Stimulated activated CD8-positive, alpha-beta memory T cell treated with anti-CD3 and anti-CD28 coated beads, Interleukin-7, amount 100 ng/mL, for 24 hours (primary cell): ENCODE measurements around the gene LAMA1.
"Not testable (repeated sequence)": the region's sequence is repeated elsewhere in the genome, so short reads cannot be mapped to it uniquely, and the experiment has no call there.

Experiments used
- DNase-seq: peaks from one replicate; pipeline ENCODE4 v3.0.0-alpha.2; 2020; ENCODE audit warnings: low read depth

The LAMA1 gene

DNA sequence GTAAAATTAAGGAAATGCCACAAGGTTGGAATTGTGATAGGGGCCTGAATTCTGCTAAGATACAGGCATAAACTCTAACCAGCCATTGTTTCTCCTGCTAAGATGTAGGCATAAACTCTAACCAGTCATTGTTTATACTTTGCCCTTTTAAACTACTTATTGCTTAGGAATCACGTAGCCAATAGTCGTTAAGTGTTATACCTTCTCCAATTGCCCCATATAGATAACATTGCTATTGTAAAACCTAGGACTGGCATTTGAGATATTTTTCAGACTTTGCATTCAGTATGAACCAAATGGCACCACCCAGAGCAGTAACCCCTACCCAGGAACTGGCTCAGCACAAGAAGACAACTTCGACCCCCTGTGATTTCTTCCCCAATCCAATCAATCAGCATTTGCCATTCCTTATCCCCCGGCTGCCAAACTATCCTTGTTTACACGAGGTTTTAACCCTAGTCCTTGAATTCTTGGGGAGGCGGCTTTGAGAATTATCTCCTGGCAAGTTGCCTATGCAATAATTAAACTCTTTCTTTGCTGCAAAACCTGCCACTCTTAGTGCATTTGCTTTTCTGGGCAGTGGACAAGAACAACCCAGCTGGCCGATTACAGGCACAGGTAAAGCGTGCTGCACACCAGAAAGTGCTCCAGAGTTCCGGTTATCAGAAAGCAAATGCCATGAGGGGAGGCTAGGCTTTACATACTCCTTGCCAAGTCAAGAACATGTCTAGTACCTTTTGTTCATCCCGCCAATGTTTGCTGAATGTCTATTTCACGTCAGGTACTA is 167.6 kb downstream of the LAMA1 start:
- DNase-seq, result no peak

- no peak for DNase-seq
These were observed 169.1 kb downstream of the LAMA1 start for GRCh38 chr18:6948281-6949055.

DNA sequence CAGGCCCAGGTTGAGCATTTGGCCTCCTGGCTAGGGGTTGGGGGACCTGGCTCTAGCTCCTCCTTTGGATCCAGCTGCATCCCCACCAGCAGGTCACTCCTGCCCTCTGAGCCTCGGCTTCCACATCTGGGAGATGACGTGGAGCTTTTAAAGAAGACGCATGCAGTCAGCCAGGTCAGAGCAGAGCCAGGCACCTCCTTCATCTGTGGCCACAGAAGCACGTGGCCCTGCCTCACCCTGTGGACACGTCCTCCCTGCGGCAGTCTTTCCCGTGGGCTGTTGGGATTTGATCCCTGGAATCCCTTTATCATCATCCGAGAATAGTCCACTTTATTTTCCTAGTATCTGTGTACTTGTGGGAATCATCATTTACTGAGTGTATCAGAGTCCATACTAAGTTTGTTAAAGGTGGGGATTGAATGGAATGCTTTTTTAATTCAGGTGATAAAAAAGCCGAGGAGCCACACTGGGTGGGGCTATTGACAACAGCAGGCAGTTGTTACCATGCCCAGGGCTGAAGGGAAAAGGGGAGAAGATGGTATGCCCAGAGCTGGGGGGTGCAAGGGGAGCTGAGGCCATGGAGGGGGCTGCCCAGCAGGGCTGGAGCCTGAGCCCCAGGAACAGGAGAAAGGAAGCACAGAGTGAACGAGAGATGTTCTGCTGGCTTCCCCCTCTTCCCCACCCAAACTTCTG is 170.1 kb downstream of the LAMA1 start:
- no peak for DNase-seq

DNA sequence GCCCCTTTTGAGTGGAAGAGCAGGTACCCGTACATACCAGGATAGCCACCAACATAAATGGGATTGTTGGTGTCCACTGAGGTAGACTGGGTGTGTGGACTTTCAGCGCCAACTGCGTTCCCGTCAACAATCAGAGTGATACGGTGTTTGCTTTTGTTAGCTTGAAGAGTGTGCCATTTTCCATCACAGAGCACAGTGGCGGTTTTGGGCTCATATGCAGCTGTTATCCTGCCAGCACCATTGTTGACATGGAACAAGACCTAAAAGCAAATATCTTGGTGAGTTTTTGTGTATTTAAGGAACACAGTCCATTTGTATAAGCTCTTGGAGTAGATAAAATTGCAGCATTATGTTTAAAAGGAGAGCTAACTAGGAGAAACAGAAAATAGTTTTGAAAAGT is 174.5 kb downstream of the LAMA1 start:
- DNase-seq, result no peak

DNA sequence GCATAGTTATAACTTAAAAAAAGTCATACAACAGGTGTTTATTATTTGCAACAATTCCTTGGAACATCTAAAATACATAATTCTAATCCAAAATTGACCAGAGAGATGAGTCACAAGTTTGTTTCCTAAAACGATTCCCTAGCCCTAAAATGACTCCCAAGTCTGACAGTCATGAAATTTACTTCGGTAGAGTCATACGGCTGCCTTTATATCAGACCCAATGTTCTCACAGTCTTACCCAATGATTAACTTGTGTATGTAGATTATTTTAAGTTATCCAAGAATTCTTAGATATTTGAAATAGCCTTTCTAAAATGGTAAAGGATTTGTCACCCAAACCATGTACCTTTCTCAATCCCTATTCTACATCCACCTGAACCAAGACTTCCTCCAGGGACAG is 174.9 kb downstream of the LAMA1 start:
- no peak for DNase-seq

DNA sequence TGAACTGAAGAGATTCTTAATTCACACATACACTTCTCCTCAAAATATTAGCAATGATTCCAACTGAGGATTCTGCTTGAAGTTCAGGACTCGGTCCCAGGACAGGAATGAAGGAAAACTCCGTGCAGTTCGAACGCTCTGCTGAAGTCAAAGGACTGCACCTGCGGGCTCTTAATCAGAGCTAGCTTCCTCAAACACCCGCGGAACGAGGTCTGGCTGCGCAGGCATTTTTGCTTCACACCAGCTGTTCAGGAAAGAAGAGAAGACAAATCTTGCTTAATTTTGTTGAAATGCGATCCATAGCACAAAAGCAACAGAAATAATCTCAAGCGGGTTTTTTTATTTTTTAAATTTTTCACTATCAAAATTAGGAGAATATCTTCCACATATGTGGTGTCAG is 175.6 kb downstream of the LAMA1 start:
- DNase-seq, result no peak

GRCh38 chr18:6940451-6940850 is 177.1 kb downstream of the LAMA1 start:
- DNase-seq, result no peak

GRCh38 chr18:6939972-6940371 is 177.6 kb downstream of the LAMA1 start:
- DNase-seq, result no peak

- not testable (repeated sequence) for DNase-seq
These were observed 179.2 kb downstream of the LAMA1 start for GRCh38 chr18:6938403-6938802.

- DNase-seq, result no peak
These were observed 179.6 kb downstream of the LAMA1 start for GRCh38 chr18:6938003-6938402.

DNA sequence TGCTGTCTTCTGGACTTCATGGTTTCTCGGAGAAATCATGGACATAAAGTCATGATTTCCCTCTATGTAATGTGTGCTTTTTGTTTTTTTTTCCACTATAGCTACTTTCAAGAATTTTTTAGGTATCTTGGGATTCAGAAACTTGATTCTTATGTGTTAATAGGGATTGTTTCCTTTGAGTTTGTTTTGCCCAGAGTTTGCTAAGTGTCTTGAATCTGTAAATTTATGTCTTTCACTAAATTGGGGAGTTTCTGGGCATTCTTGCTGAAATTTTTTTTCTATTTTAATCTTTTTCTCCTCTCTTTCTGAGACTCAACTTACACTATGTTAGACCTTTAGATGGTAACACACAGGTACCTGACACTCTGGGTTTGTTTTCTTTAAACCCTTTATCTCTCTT is 182.7 kb downstream of the LAMA1 start:
- no peak for DNase-seq

- DNase-seq, result no peak
These were observed 188.1 kb downstream of the LAMA1 start for GRCh38 chr18:6929370-6930102.

DNA sequence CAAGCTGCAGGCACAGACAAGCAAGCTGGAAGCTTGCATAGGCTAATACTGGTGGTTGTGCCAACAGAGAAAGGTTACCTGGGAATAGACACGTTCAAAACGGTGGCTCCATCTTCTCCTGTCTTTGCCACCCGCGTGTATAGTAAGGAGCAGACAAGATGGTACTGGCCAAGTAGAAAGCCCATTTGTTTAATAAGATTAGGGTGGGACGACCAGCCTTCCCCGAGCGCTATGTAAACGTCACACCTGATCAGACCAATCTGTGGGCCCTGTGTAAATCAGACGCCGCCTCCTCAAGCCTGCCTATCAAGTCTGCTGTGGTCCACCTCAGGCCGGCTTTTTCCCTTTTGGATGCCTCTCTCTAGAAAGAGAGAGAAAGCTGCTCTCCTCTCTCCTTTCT is 189.2 kb downstream of the LAMA1 start:
- no peak for DNase-seq

- no peak for DNase-seq
These were observed 190.4 kb downstream of the LAMA1 start for GRCh38 chr18:6927153-6927552.

- no peak for DNase-seq
These were observed 194.4 kb downstream of the LAMA1 start for GRCh38 chr18:6923220-6923619.

DNA sequence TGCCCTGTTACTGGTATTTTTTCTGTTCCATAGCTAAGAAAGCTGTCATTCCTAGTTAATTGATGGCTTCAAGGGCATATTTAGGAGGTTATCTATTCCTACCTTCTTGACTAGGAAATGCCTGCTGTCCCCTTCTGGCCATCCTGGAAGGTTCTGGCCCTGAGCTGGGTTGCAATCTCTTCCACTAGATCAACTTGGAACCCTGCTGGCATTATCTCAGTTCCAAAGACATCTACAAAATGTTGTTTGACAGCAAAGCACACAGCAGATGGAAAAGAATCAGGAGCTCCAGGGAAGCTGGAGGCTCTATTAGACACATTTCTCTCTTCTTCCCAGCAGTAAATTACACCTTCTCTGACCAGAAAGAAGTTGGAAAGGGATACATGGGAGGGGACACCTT is 196.0 kb downstream of the LAMA1 start:
- no peak for DNase-seq

GRCh38 chr18:6920099-6920955 is 197.3 kb downstream of the LAMA1 start:
- DNase-seq, result no peak

- no peak for DNase-seq
These were observed 200.5 kb downstream of the LAMA1 start for GRCh38 chr18:6917072-6917471.

DNA sequence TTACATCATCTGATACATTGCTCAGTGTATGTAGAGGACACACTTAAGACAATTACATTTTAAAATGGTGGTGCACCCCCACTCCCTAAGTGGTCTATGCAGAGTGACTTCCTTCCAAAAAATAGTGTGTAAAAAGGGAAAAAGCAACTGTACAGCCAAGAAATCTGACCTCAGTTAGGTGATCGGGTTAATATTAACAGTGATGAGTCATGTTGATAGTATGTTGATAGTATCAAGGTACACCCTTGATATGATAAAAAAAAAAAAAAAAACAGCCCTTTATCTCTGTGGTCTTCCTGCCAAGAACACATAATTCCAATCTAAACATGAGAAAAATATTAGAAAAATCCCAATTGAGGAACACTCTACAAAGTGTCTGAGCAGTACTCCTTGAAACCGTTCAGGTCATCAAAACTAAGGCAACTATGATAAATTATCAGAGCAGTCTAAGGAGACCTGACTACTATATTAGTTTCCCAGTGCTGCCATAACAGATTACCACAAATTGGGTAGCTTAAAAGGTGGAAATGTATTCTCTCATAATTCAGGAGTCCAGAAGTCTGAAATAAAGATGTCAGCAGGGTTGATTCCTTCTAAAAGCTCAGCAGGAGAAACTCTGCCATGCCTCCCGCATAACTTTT is 216.2 kb downstream of the LAMA1 start:
- no peak for DNase-seq

- DNase-seq, result no peak
These were observed 225.8 kb downstream of the LAMA1 start for GRCh38 chr18:6891788-6892187.
